Keratinocyte (primary cell): ENCODE measurements around the gene EPS8L2. TPM values are rescaled to one million over a fixed set of nuclear protein-coding genes. Genes with fewer than 3 reads are reported as not detected.

ENCODE experiments used
- DNase-seq: peaks from one replicate; pipeline ENCODE4 v3.0.0-alpha.2; 2011; ENCODE audit warnings: low read depth, missing footprints, low spot score
- FAIRE-seq: peaks from 2 replicates; lab custom pipeline; 2011; peaks lifted over from hg19 to GRCh38; lab: Jason Lieb, UNC
- H2AFZ ChIP-seq: 2 replicates; pipeline ENCODE4 v1.6.0; 2012; ENCODE audit warnings: low read length, control low read depth, inconsistent platforms; ENCODE audit not compliant: control insufficient read depth
- H3K27ac ChIP-seq: 2 replicates; pipeline ENCODE4 v1.5.1; 2011; ENCODE audit warnings: low read length; ENCODE audit not compliant: control insufficient read depth, insufficient read depth
- H3K27me3 ChIP-seq: 3 replicates; pipeline ENCODE4 v1.6.0; 2011; ENCODE audit warnings: low read length; ENCODE audit not compliant: control insufficient read depth, insufficient read depth; ENCODE audit errors: extremely low read depth
- H3K36me3 ChIP-seq, 2 experiments: 2 replicates in 1 of 2; 3 replicates in 1 of 2; pipeline ENCODE4 v1.5.1; 2011; ENCODE audit warnings: low read length in 2 of 2, mild to moderate bottlenecking in 1 of 2; ENCODE audit not compliant: control insufficient read depth in 2 of 2, insufficient read depth in 2 of 2; ENCODE audit errors: extremely low read depth in 1 of 2
- H3K4me1 ChIP-seq: 3 replicates; pipeline ENCODE4 v1.5.1; 2011; ENCODE audit warnings: low read length; ENCODE audit not compliant: control insufficient read depth, insufficient read depth; ENCODE audit errors: extremely low read depth
- H3K4me2 ChIP-seq: 3 replicates; pipeline ENCODE4 v1.6.0; 2011; ENCODE audit warnings: low read depth, low read length; ENCODE audit not compliant: control insufficient read depth, insufficient read depth; ENCODE audit errors: extremely low read depth
- H3K4me3 ChIP-seq, 3 experiments: fragments of 200-600 bp in 1 of 3; sonication (generic) in 1 of 3; 2 replicates in 2 of 3; 3 replicates in 1 of 3; pipeline ENCODE4 v1.5.1; 2011 to 2016; ENCODE audit warnings: low read length in 3 of 3, mild to moderate bottlenecking in 3 of 3, control low read depth in 2 of 3, inconsistent platforms in 1 of 3, low read depth in 1 of 3, mixed read lengths in 1 of 3, mixed run types in 1 of 3, moderate library complexity in 1 of 3; ENCODE audit not compliant: control insufficient read depth in 2 of 3, insufficient read depth in 2 of 3; ENCODE audit errors: extremely low read depth in 1 of 3
- H3K79me2 ChIP-seq: 2 replicates; pipeline ENCODE4 v1.6.0; 2012; ENCODE audit warnings: low read length; ENCODE audit not compliant: control insufficient read depth, insufficient read depth
- H3K9ac ChIP-seq: 3 replicates; pipeline ENCODE4 v1.6.0; 2011; ENCODE audit warnings: low read length; ENCODE audit not compliant: control insufficient read depth, insufficient read depth; ENCODE audit errors: extremely low read depth
- H3K9me1 ChIP-seq: 3 replicates; pipeline ENCODE4 v1.6.0; 2011; ENCODE audit warnings: low read length; ENCODE audit not compliant: control insufficient read depth, insufficient read depth; ENCODE audit errors: extremely low read depth
- H3K9me3 ChIP-seq: 2 replicates; pipeline ENCODE4 v1.5.1; 2012; ENCODE audit warnings: low read depth, low read length; ENCODE audit not compliant: control insufficient read depth
- H4K20me1 ChIP-seq: 3 replicates; pipeline ENCODE4 v1.6.0; 2011; ENCODE audit warnings: low read length; ENCODE audit not compliant: control insufficient read depth, insufficient read depth; ENCODE audit errors: extremely low read depth
- EZH2 ChIP-seq: IDR thresholded peaks from one replicate; pipeline ENCODE4 v1.6.1; 2012; ENCODE audit warnings: inconsistent platforms, mild to moderate bottlenecking, low read length, moderate library complexity
- dilution Hi-C: fragments of 300-500 bp; cut with MboI; formaldehyde crosslinking; loops from one replicate; pipeline ENCODE4 v1.7.0; 2020; ENCODE audit warnings: low sequenced_read_pairs; ENCODE audit not compliant: extremely low pct_ligation_motif_present
- polyA plus RNA-seq, 5 experiments: library from polyadenylated mRNA; depleted of rRNA in 3 of 5; stranded (reverse) in 3 of 5; stranded (forward) in 1 of 5; unstranded in 1 of 5; fragments of >200 nt; gene quantifications; 1 replicate in 1 of 5; 2 replicates in 3 of 5; 3 replicates in 1 of 5; pipeline versions ENCODE4 v1.2.1 to v1.2.3, GENCODE V29; 2011 to 2012; ENCODE audit warnings: missing spikeins in 2 of 5, low read depth in 1 of 5, low replicate concordance in 1 of 5
- TF ChIP-seq, protein P1 (sequence below), 3 experiments: IDR thresholded peaks in 1 of 3; conservative IDR thresholded peaks in 1 of 3; optimal IDR thresholded peaks in 1 of 3; 2 replicates in 2 of 3; 3 replicates in 1 of 3; pipeline versions ENCODE3 to v1.5.1; 2011; ENCODE audit warnings: low read length in 3 of 3, mild to moderate bottlenecking in 3 of 3, moderate library complexity in 2 of 3, control low read depth in 1 of 3, inconsistent platforms in 1 of 3; ENCODE audit not compliant: insufficient read depth in 2 of 3; ENCODE audit errors: extremely low read depth in 1 of 3

EPS8L2 gene
- polyA plus RNA-seq, 1 donor (not counting 4 experiments of a cell fraction or from before 2014, with no cell fraction given): 114 TPM

DNA sequence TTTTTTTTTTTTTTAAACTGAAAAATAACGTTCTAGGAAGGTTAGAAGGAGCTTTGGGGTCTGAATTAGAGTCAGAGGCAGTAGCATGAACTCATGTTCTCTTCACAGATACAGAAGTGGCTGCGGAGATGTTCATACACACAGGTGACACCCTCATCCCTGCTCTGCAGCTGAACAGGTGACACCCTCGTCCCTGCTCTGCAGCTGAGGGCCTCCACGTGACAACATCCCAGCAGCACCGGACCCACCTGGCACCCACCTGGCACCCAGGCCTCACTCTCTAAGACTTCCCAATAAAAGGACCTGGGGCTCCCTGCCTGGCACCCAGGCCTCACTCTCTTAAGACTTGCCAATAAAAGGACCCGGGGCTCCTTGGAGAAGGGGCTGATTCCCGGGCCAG is 49.2 kb upstream of the EPS8L2 start:
- DNase-seq (no peak), FAIRE-seq (no peak)
- H3K4me1 ChIP-seq: peaks cover 7% of the 10 kb centered on the region
- no peak overlapping the region for H2AFZ ChIP-seq
- H3K27ac ChIP-seq: no peak overlapping the region
- H3K9me3 ChIP-seq: no peaks in the 10 kb centered on the region
- TF ChIP-seq EZH2: no peak
- TF ChIP-seq, protein P1, sequence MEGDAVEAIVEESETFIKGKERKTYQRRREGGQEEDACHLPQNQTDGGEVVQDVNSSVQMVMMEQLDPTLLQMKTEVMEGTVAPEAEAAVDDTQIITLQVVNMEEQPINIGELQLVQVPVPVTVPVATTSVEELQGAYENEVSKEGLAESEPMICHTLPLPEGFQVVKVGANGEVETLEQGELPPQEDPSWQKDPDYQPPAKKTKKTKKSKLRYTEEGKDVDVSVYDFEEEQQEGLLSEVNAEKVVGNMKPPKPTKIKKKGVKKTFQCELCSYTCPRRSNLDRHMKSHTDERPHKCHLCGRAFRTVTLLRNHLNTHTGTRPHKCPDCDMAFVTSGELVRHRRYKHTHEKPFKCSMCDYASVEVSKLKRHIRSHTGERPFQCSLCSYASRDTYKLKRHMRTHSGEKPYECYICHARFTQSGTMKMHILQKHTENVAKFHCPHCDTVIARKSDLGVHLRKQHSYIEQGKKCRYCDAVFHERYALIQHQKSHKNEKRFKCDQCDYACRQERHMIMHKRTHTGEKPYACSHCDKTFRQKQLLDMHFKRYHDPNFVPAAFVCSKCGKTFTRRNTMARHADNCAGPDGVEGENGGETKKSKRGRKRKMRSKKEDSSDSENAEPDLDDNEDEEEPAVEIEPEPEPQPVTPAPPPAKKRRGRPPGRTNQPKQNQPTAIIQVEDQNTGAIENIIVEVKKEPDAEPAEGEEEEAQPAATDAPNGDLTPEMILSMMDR (optimal IDR thresholded peaks at IDR 0.05 in 1 of 3, IDR thresholded peaks at IDR 0.05 in 1 of 3, conservative IDR thresholded peaks at IDR 0.05 in 1 of 3; ENCODE audit: extremely low read depth in 1 of 3, insufficient read depth in 2 of 3, low read length in 3 of 3): no peak
- no peak overlapping the region for H3K4me2 ChIP-seq
- no peak overlapping the region for H3K4me3 ChIP-seq
- no peaks in the 10 kb centered on the region for H4K20me1 ChIP-seq
- dilution Hi-C loops: no loop called here
- H3K9me1 ChIP-seq: no peaks in the 10 kb centered on the region
- H3K9ac ChIP-seq: no peak overlapping the region
- H3K79me2 ChIP-seq: no peaks in the 10 kb centered on the region
- H3K36me3 ChIP-seq: peaks cover 5% of the 10 kb centered on the region in 2 experiments
- no peaks in the 10 kb centered on the region for H3K27me3 ChIP-seq

DNA sequence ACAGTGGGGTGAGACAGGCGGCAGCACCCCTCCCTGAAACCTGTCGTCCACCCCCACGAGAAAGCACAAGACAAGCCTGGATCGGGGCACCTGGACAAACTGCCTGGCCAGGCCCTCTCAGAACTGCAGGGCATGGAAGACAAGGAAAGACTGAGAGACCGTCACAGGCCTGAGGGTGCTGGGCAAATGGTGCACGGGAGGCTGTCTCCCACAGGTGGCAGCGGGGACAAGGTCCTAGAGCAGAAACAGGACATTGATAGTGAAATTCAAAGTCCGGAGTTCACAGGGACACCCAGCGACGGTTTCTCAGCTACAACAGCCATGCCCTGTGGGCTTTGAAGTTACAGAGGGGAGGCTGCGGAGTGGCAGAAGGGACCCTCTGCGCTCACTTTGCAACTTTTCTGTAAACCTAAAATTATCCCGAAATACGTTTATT is 48.3 kb upstream of the EPS8L2 start:
- FAIRE-seq (no peak), DNase-seq (no peak)
- Histone ChIP-seq H3K4me2 (no peak overlapping the region), H3K9me3 (no peaks in the 10 kb centered on the region), H3K4me3 (no peak overlapping the region), H3K79me2 (peaks cover 2% of the 10 kb centered on the region), H3K36me3 (peaks cover 5% of the 10 kb centered on the region in 2 experiments), H4K20me1 (no peaks in the 10 kb centered on the region), H3K27ac (no peak overlapping the region), H3K27me3 (no peaks in the 10 kb centered on the region), H3K4me1 (peaks cover 7% of the 10 kb centered on the region), H3K9ac (no peak overlapping the region), H2AFZ (no peak overlapping the region), H3K9me1 (no peaks in the 10 kb centered on the region)
- TF ChIP-seq, protein P1 (optimal IDR thresholded peaks at IDR 0.05 in 1 of 3, IDR thresholded peaks at IDR 0.05 in 1 of 3, conservative IDR thresholded peaks at IDR 0.05 in 1 of 3; ENCODE audit: extremely low read depth in 1 of 3, insufficient read depth in 2 of 3, low read length in 3 of 3): no peak
- dilution Hi-C loops: no loop called here
